ENCODE measurements around the gene RRAD.

Gene RRAD

GRCh38 chr16:66904846-66905632 lies 20.3 kb downstream of the RRAD start:
- in situ Hi-C loops (cut with HindIII; ENCODE audit: low sequenced_read_pairs), result no loop called here
- DNase-seq (ENCODE audit: low read depth), result no peak
- no peak overlapping the region for H3K4me3 ChIP-seq (ENCODE audit: low read depth, low read length)
- no peak for TF ChIP-seq CTCF (IDR thresholded peaks at IDR 0.05; ENCODE audit: low read depth, low read length, missing control alignments)

- in situ Hi-C loops (cut with HindIII; ENCODE audit: low sequenced_read_pairs), result no loop called here
- no peak overlapping the region for H3K4me3 ChIP-seq (ENCODE audit: low read depth, low read length)
- no peak for DNase-seq (ENCODE audit: low read depth)
- no peak for TF ChIP-seq CTCF (IDR thresholded peaks at IDR 0.05; ENCODE audit: low read depth, low read length, missing control alignments)
These were observed 20.9 kb downstream of the RRAD start for GRCh38 chr16:66904428-66904845.

GRCh38 chr16:66903544-66904427 lies 21.5 kb downstream of the RRAD start:
- no peak for TF ChIP-seq CTCF (IDR thresholded peaks at IDR 0.05; ENCODE audit: low read depth, low read length, missing control alignments)
- in situ Hi-C loops (cut with HindIII; ENCODE audit: low sequenced_read_pairs), result no loop called here
- DNase-seq (ENCODE audit: low read depth), result no peak
- H3K4me3 ChIP-seq (ENCODE audit: low read depth, low read length), result no peak overlapping the region

- no peak overlapping the region for H3K4me3 ChIP-seq (ENCODE audit: low read depth, low read length)
- no peak for TF ChIP-seq CTCF (IDR thresholded peaks at IDR 0.05; ENCODE audit: low read depth, low read length, missing control alignments)
- no peak for DNase-seq (ENCODE audit: low read depth)
- in situ Hi-C loops (cut with HindIII; ENCODE audit: low sequenced_read_pairs), result no loop called here
These were observed 22.4 kb downstream of the RRAD start for GRCh38 chr16:66902648-66903543.

GRCh38 chr16:66901626-66902025 lies 23.7 kb downstream of the RRAD start:
- TF ChIP-seq CTCF (IDR thresholded peaks at IDR 0.05; ENCODE audit: low read depth, low read length, missing control alignments), result no peak
- in situ Hi-C loops (cut with HindIII; ENCODE audit: low sequenced_read_pairs), result no loop called here
- no peak overlapping the region for H3K4me3 ChIP-seq (ENCODE audit: low read depth, low read length)
- no peak for DNase-seq (ENCODE audit: low read depth)
